ENCODE data around the gene OR4X2. TPM values are rescaled to one million over a fixed set of nuclear protein-coding genes. Genes with fewer than 3 reads are reported as not detected.

The OR4X2 gene
- total RNA-seq, 6 experiments from 2014 or later = not detected

DNA sequence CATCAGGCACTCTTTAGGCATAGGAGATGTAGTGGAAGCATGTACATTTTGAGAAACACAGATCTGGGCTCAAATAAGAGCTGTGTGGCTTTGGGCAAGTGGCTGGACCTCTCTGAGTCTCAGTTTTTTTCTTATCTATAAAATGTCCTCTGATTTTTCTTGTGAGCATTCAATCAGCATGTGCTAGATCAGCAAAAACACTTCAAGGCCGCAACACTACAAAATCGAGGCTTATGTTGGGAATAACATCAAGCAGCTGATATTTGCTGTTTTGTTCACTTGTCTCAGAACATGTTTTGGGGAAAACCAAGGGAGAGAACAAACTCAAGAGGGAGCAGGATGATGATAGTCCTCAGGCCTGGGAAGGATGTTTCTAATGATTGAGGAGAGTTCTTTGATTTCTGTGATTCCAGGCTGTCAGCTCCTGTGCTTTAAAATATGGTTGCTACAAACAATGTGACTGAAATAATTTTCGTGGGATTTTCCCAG, 18.6 kb downstream of the OR4X2 start, which contains the start of gene OR4X1:
TSS of gene OR4X1 (plus strand) at position 439 of the 489 bp plus-strand sequence. CDS start at position 439, 0 bp downstream.
- no peaks in the 10 kb centered on the region for H3K9me3 ChIP-seq
- 13% methylated on average over 3 of the region's 3 CpGs for WGBS (ENCODE audit: insufficient coverage, low coverage, low lambda C conversion rate, missing lambda C conversion rate)
- H3K36me3 ChIP-seq = no peaks in the 10 kb centered on the region
- TF ChIP-seq POLR2A (IDR thresholded peaks at IDR 0.05) = no peak
- TF ChIP-seq CTCF (IDR thresholded peaks at IDR 0.05) = no peak
- no peaks in the 10 kb centered on the region for H3K27me3 ChIP-seq
- DNase-seq (no peak), ATAC-seq (no peak)
- intact Hi-C loops (cut with DNase I) = no loop called here
- no peaks in the 10 kb centered on the region for H3K4me1 ChIP-seq
- no peak within 1 kb of the TSS for H3K27ac ChIP-seq
- H3K4me3 ChIP-seq = no peak within 1 kb of the TSS

DNA sequence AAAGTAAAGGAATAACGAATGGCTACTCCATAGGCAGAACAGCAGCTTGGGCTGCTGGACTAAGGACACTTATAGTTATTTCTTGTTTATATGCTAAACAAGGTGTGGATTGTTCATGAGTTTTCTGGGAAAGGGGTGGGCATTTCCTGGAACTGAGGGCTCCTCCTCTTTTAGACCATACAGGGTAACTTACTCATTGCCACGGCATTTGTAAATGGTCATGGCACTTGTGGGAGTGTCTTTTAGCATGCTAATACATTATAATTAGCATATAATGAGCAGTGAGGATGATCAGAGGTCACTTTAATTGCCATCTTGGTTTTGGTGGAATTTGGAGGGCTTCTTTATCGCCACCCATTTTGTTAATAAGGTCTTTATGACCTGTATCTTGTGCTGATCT, 25.7 kb downstream of the OR4X2 start:
- ATAC-seq (no peak), DNase-seq (no peak)
- H3K4me3 ChIP-seq = no peak overlapping the region
- no peaks in the 10 kb centered on the region for H3K4me1 ChIP-seq
- TF ChIP-seq POLR2A (IDR thresholded peaks at IDR 0.05) = no peak
- no peak for TF ChIP-seq CTCF (IDR thresholded peaks at IDR 0.05)
- H3K9me3 ChIP-seq = no peaks in the 10 kb centered on the region
- H3K27ac ChIP-seq = no peak overlapping the region
- intact Hi-C loops (cut with DNase I) = no loop called here
- H3K27me3 ChIP-seq = no peaks in the 10 kb centered on the region
- no peaks in the 10 kb centered on the region for H3K36me3 ChIP-seq
- 37% methylated on average over 3 of the region's 3 CpGs for WGBS (ENCODE audit: insufficient coverage, low coverage, low lambda C conversion rate, missing lambda C conversion rate)

DNA sequence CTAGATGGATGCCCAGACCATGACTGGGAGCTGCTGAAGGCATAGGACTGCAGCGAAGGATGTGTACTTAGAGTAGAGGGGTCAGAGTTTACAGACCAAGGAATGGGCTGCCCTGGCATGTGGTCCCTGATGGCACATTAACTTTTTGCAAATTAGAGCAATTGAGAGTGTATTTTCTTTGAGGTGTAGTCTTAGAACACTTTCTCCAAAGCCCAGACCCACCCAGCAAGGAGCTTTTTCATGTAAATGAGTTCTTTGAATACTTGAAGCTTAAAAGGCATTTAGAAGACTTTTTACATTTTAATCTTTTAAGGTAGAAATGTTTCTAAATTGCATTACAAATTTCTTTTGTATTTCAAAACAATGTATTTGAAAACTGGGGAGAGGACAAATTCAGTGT, 27.7 kb downstream of the OR4X2 start:
- 0% methylated on average over 1 of the region's 1 CpG for WGBS (ENCODE audit: insufficient coverage, low coverage, low lambda C conversion rate, missing lambda C conversion rate)
- Histone ChIP-seq H3K4me1 (no peaks in the 10 kb centered on the region), H3K4me3 (no peak overlapping the region), H3K36me3 (no peaks in the 10 kb centered on the region), H3K9me3 (no peaks in the 10 kb centered on the region), H3K27me3 (no peaks in the 10 kb centered on the region), H3K27ac (no peak overlapping the region)
- no peak for ATAC-seq
- no peak for DNase-seq
- TF ChIP-seq CTCF (IDR thresholded peaks at IDR 0.05) (no peak), POLR2A (IDR thresholded peaks at IDR 0.05) (no peak)
- intact Hi-C loops (cut with DNase I) = no loop called here

Other genes with a start within 250 kb of the OR4X2 start
- not detected for gene OR4B1, start 28.3 kb upstream of the OR4X2 start, total RNA-seq
- gene OR4X1, start 18.8 kb downstream of the OR4X2 start, total RNA-seq = not detected
- not detected for gene OR4S1, start 61.1 kb downstream of the OR4X2 start, total RNA-seq
- not detected for gene OR4C3, start 79.8 kb downstream of the OR4X2 start, total RNA-seq
- gene OR4C5, start 121.4 kb downstream of the OR4X2 start, total RNA-seq = not detected
- gene OR4A47, start 243.7 kb downstream of the OR4X2 start, total RNA-seq = not detected